ENCODE data around the gene MTA3. TPM values are rescaled to one million over a fixed set of nuclear protein-coding genes. Genes with fewer than 3 reads are reported as not detected.
"Not testable (repeated sequence)": the region's sequence is repeated elsewhere in the genome, so short reads cannot be mapped to it uniquely, and the experiment has no call there.

Gene MTA3
- 37.0 TPM for total RNA-seq

- DNase-seq = peak; percentile 55
Measured at GRCh38 chr2:42568401-42569115, at the start of gene MTA3. MTA3 (plus strand) TSS chr2:42568632; CDS start chr2:42568746, 114 bp downstream.

GRCh38 chr2:42519624-42520023, 48.8 kb upstream of the MTA3 start:
- no peak for DNase-seq

- no peak for DNase-seq
Measured at GRCh38 chr2:42522035-42522434, 46.4 kb upstream of the MTA3 start.

- DNase-seq = no peak
Measured at GRCh38 chr2:42523341-42523740, 45.1 kb upstream of the MTA3 start.

- DNase-seq = no peak
Measured at GRCh38 chr2:42532397-42532796, 36.0 kb upstream of the MTA3 start.

GRCh38 chr2:42537493-42537892, 30.9 kb upstream of the MTA3 start:
- no peak for DNase-seq

GRCh38 chr2:42542871-42543270, 25.6 kb upstream of the MTA3 start:
- no peak for DNase-seq

GRCh38 chr2:42545023-42545721, 23.3 kb upstream of the MTA3 start:
- DNase-seq = no peak

- DNase-seq = no peak
Measured at GRCh38 chr2:42545841-42546390, 22.5 kb upstream of the MTA3 start.

- no peak for DNase-seq
Measured at GRCh38 chr2:42547014-42547413, 21.4 kb upstream of the MTA3 start.

- no peak for DNase-seq
Measured at GRCh38 chr2:42547446-42548295, 20.8 kb upstream of the MTA3 start.

- no peak for DNase-seq
Measured at GRCh38 chr2:42550870-42551269, 17.6 kb upstream of the MTA3 start.

GRCh38 chr2:42554392-42554791, 14.0 kb upstream of the MTA3 start:
- DNase-seq = no peak

GRCh38 chr2:42556315-42556890, 12.0 kb upstream of the MTA3 start:
- no peak for DNase-seq

GRCh38 chr2:42557306-42557705, 11.1 kb upstream of the MTA3 start:
- no peak for DNase-seq

GRCh38 chr2:42558827-42559226, 9.6 kb upstream of the MTA3 start:
- DNase-seq = no peak

GRCh38 chr2:42560133-42560532, 8.3 kb upstream of the MTA3 start:
- not testable (repeated sequence) for DNase-seq

GRCh38 chr2:42560899-42561298, 7.5 kb upstream of the MTA3 start:
- no peak for DNase-seq

GRCh38 chr2:42562474-42563144, 5.8 kb upstream of the MTA3 start:
- no peak for DNase-seq

- no peak for DNase-seq
Measured at GRCh38 chr2:42566025-42566424, 2.4 kb upstream of the MTA3 start.

GRCh38 chr2:42566837-42567321, 1.6 kb upstream of the MTA3 start:
- DNase-seq = no peak

- DNase-seq = no peak
Measured at GRCh38 chr2:42567364-42567763, 1.1 kb upstream of the MTA3 start.

Measured in occipital lobe (tissue), 2 donors.